ENCODE measurements around the gene ZFR2. TPM values are rescaled to one million over a fixed set of nuclear protein-coding genes. Genes with fewer than 3 reads are reported as not detected.

The ZFR2 gene
- total and polyA plus RNA-seq, 10 of the 15 experiments (the other 5 are each of a cell fraction or from before 2014, with no cell fraction given), result 0.18 TPM; not detected in 9

DNA sequence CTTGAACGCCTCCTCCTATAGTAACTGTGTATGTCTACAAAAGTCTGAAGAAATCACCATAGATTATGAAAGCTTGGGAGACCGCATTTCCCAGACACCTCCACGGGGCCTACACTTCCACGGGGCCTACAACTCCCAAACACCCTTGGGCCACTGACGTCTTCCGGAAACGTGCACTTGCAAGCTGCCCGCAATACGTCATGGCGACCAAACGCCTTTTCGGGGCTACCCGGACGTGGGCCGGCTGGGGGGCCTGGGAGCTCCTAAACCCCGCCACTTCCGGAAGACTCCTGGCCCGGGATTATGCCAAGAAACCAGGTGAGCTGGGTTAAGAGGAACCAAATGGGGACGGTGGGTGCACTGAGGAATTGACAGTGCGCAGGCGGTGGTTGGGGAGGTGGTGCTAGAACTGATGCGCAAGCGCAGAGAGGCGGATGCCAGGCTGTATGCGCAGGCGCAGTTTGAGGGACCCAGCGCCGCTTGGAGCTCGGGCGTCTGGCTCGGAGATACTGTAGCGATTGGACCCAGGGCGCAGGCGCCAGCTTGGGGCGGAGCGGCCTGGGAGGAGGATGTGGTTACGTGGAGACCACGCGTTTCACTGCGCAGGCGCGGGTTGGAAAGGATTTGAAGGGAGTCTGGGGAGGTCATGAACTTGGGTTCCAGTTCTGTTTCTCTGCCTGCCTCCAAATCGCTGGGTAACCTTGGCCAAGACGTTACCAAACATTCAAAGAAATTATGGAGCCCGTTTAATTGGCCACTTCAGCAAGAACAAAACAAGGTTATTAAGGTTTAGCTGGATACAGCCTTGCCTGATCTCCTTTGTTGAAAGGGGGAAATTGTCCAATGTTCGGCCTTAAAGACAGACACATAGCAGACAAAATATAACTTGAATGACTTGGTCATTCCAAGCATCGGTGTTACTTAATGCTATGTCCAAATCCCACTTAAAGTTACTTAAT, 106.1 kb downstream of the ZFR2 start, which contains the start of gene MRPL54 (continued):
- no peak for TF ChIP-seq PRDM15 (CRISPR knock-in tag; IDR thresholded peaks at IDR 0.05)
- peak; percentile 97 for TF ChIP-seq CREB1 (IDR thresholded peaks at IDR 0.05; ENCODE audit: low read depth)
- TF ChIP-seq, protein P1, sequence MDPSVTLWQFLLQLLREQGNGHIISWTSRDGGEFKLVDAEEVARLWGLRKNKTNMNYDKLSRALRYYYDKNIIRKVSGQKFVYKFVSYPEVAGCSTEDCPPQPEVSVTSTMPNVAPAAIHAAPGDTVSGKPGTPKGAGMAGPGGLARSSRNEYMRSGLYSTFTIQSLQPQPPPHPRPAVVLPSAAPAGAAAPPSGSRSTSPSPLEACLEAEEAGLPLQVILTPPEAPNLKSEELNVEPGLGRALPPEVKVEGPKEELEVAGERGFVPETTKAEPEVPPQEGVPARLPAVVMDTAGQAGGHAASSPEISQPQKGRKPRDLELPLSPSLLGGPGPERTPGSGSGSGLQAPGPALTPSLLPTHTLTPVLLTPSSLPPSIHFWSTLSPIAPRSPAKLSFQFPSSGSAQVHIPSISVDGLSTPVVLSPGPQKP (IDR thresholded peaks at IDR 0.05; ENCODE audit: low read depth, low read length), result peak; percentile 78
- peak; percentile 85 to 93 for TF ChIP-seq BHLHE40 (IDR thresholded peaks at IDR 0.05; ENCODE audit: borderline replicate concordance in 1 of 2, low read depth in 2 of 2, low read length in 1 of 2)
- peak; percentile 97 for TF ChIP-seq CREM (IDR thresholded peaks at IDR 0.05; ENCODE audit: low read depth)
- TF ChIP-seq MAX (IDR thresholded peaks at IDR 0.05; ENCODE audit: low read depth, low read length), result no peak
- peak; percentile 94 for TF ChIP-seq NBN (IDR thresholded peaks at IDR 0.05)
- TF ChIP-seq, protein P2, sequence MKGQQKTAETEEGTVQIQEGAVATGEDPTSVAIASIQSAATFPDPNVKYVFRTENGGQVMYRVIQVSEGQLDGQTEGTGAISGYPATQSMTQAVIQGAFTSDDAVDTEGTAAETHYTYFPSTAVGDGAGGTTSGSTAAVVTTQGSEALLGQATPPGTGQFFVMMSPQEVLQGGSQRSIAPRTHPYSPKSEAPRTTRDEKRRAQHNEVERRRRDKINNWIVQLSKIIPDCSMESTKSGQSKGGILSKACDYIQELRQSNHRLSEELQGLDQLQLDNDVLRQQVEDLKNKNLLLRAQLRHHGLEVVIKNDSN (IDR thresholded peaks at IDR 0.05; ENCODE audit: borderline replicate concordance, extremely low read length, insufficient read depth, low read depth, low read length), result no peak
- peak; percentile 98 for TF ChIP-seq STAT1 (conservative IDR thresholded peaks at IDR 0.05)
- TF ChIP-seq CHD1 (IDR thresholded peaks at IDR 0.05; ENCODE audit: low read depth, low read length), result 0 out of 2 replicates have a peak, but pooled peaks have one; percentile 24
- TF ChIP-seq YY1 (IDR thresholded peaks at IDR 0.05; ENCODE audit: low read depth, low read length), result peak; percentile 93
- TF ChIP-seq TCF3 (IDR thresholded peaks at IDR 0.05; ENCODE audit: borderline replicate concordance, insufficient read depth, low read depth, low read length), result 0 out of 2 replicates have a peak, but pooled peaks have one; percentile 26
- TF ChIP-seq, protein P3, sequence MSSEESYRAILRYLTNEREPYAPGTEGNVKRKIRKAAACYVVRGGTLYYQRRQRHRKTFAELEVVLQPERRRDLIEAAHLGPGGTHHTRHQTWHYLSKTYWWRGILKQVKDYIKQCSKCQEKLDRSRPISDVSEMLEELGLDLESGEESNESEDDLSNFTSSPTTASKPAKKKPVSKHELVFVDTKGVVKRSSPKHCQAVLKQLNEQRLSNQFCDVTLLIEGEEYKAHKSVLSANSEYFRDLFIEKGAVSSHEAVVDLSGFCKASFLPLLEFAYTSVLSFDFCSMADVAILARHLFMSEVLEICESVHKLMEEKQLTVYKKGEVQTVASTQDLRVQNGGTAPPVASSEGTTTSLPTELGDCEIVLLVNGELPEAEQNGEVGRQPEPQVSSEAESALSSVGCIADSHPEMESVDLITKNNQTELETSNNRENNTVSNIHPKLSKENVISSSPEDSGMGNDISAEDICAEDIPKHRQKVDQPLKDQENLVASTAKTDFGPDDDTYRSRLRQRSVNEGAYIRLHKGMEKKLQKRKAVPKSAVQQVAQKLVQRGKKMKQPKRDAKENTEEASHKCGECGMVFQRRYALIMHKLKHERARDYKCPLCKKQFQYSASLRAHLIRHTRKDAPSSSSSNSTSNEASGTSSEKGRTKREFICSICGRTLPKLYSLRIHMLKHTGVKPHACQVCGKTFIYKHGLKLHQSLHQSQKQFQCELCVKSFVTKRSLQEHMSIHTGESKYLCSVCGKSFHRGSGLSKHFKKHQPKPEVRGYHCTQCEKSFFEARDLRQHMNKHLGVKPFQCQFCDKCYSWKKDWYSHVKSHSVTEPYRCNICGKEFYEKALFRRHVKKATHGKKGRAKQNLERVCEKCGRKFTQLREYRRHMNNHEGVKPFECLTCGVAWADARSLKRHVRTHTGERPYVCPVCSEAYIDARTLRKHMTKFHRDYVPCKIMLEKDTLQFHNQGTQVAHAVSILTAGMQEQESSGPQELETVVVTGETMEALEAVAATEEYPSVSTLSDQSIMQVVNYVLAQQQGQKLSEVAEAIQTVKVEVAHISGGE (CRISPR knock-in tag; IDR thresholded peaks at IDR 0.05), result 0 out of 2 replicates have a peak, but pooled peaks have one; percentile 10
- TF ChIP-seq, protein P4, sequence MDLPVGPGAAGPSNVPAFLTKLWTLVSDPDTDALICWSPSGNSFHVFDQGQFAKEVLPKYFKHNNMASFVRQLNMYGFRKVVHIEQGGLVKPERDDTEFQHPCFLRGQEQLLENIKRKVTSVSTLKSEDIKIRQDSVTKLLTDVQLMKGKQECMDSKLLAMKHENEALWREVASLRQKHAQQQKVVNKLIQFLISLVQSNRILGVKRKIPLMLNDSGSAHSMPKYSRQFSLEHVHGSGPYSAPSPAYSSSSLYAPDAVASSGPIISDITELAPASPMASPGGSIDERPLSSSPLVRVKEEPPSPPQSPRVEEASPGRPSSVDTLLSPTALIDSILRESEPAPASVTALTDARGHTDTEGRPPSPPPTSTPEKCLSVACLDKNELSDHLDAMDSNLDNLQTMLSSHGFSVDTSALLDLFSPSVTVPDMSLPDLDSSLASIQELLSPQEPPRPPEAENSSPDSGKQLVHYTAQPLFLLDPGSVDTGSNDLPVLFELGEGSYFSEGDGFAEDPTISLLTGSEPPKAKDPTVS (IDR thresholded peaks at IDR 0.05; ENCODE audit: low read depth, low read length), result no peak
